Testis (tissue), 3 donors: ENCODE results near the gene KIRREL1. TPM values are rescaled to one million over a fixed set of nuclear protein-coding genes. Genes with fewer than 3 reads are reported as not detected.

ENCODE experiments used
- DNase-seq: peaks from one replicate; pipeline ENCODE4 v3.0.0-alpha.2; 2019
- H3K27ac ChIP-seq, 2 donors: fragments of 200-600 bp; sonication (generic); one replicate each; pipeline ENCODE4 v1.5.1; 2019
- H3K27me3 ChIP-seq: fragments of 200-600 bp; sonication (generic); one replicate; pipeline ENCODE4 v1.5.1; 2019
- H3K36me3 ChIP-seq: fragments of 200-600 bp; sonication (generic); one replicate; pipeline ENCODE4 v1.5.1; 2017; ENCODE audit warnings: low read depth; ENCODE audit errors: missing control alignments
- H3K4me1 ChIP-seq: fragments of 200-600 bp; sonication (generic); one replicate; pipeline ENCODE4 v1.5.1; 2019
- H3K4me3 ChIP-seq, 2 donors: fragments of 200-600 bp; sonication (generic); one replicate each; pipeline ENCODE4 v1.5.1; 2017 to 2019
- H3K9me3 ChIP-seq: fragments of 200-600 bp; sonication (generic); one replicate; pipeline ENCODE4 v1.5.1; 2017
- POLR2A ChIP-seq: fragments of 450-650 bp; IDR thresholded peaks from one replicate; pipeline ENCODE4 v1.6.1; 2017; ENCODE audit warnings: antibody characterized with exemption, mild to moderate bottlenecking, moderate library complexity
- WGBS, 2 donors: methylation state at CpG; one replicate each; pipeline ENCODE4 v1.1.5; 2018; 5-methylcytosine and 5-hydroxymethylcytosine counted together
- intact Hi-C: fragments of 100-400 bp; cut with DNase I; formaldehyde crosslinking; loops from one replicate; pipeline ENCODE4 v1.15.1; 2023; ENCODE audit warnings: low total_unique reads
- polyA plus RNA-seq: library from polyadenylated mRNA; stranded (reverse); fragments of 350-450 nt; fragmentation: Illumina TruSeq; extraction: RNeasy Lipid Tissue Mini Kit (QIAGEN cat#74804); gene quantifications from one replicate; pipeline ENCODE4 v1.2.3, GENCODE V29; 2014; ENCODE audit warnings: low read depth, low replicate concordance; ENCODE audit not compliant: insufficient read depth
- total RNA-seq, 2 donors: library from RNA; depleted of rRNA; stranded (reverse); fragments of >200 nt; gene quantifications; one replicate each; pipeline ENCODE4 v1.2.3, GENCODE V29; 2016
- TF ChIP-seq, protein P1 (sequence below), 3 experiments: fragments of 450-650 bp in 2 of 3; fragments of 200-600 bp in 1 of 3; sonication (generic) in 1 of 3; IDR thresholded peaks; one replicate each; pipeline ENCODE4 v1.5.1; 2016 to 2019; ENCODE audit warnings: antibody characterized with exemption in 3 of 3, mild to moderate bottlenecking in 2 of 3, moderate library complexity in 1 of 3

KIRREL1 gene
- total and polyA plus RNA-seq, 3 donors from 2014 or later: 15.5 to 31.9 (median 19.9) TPM

DNA sequence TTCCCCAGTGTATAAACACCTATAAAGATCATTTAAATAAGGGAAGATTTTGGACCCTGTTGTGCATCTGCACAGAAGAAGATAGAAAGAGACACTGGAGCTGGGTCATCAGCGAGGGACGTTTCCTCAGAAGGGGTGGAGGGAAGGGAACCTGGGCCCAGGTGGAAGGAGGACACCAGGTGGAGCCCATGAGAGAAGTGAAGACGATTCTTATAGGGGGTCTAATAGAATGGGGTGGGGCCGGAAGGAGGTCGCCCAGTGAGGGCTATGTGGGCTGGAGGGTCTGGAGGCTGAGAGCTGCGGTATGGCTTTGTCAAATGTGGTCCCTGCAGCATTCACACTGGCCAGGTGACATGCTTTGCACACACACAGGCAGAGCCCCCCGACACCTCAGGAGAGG, 13.7 kb downstream of the KIRREL1 start:
- Histone ChIP-seq H3K4me1 (peaks cover 83% of the 10 kb centered on the region), H3K27me3 (no peaks in the 10 kb centered on the region), H3K4me3 (no peak overlapping the region), H3K36me3 (no peaks in the 10 kb centered on the region), H3K9me3 (no peaks in the 10 kb centered on the region), H3K27ac (peak overlapping the region in 1 of 2 donors; percentile 87)
- TF ChIP-seq POLR2A: no peak
- TF ChIP-seq, protein P1, sequence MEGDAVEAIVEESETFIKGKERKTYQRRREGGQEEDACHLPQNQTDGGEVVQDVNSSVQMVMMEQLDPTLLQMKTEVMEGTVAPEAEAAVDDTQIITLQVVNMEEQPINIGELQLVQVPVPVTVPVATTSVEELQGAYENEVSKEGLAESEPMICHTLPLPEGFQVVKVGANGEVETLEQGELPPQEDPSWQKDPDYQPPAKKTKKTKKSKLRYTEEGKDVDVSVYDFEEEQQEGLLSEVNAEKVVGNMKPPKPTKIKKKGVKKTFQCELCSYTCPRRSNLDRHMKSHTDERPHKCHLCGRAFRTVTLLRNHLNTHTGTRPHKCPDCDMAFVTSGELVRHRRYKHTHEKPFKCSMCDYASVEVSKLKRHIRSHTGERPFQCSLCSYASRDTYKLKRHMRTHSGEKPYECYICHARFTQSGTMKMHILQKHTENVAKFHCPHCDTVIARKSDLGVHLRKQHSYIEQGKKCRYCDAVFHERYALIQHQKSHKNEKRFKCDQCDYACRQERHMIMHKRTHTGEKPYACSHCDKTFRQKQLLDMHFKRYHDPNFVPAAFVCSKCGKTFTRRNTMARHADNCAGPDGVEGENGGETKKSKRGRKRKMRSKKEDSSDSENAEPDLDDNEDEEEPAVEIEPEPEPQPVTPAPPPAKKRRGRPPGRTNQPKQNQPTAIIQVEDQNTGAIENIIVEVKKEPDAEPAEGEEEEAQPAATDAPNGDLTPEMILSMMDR (IDR thresholded peaks at IDR 0.05): no peak
- intact Hi-C loops: no loop called here
- DNase-seq: no peak
- WGBS, 2 donors: 72 to 76% methylated on average over 6 to 7 of the region's 7 CpGs

DNA sequence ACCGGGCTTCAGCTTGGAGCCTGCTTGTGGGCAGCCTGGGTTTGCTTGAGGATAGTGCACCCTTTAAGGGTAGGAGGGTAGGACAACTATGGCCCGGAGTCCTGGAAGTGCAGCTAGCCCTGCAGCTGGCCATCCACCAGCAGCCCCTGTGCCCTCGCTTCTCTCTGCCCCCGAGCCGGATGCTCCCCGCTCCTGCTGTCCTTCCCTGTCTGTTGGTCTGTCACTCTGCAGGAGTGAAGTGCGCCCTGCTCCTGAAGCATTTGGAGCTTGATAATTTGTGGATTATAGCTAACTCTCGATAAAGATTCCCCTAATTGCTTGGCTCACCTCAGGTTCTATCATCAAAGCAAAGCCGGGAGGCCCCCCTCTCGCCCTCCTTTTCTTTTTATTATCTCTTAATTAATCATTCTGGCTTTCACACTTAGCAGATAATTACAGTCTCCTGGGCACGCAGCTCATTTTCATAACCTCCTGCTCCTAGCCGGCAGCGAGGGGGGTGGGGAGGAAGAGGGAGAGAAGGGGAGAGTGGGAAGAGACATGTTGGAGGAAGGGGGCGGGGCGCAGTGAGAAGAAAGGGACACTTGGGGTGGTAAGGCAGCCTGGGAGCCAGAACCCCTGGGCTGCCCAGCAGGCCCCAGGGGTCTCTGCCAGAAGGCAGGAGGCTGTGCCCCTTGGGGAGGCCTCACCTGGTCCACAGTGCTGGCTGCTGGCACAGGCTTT, 14.4 kb downstream of the KIRREL1 start:
- H3K4me3 ChIP-seq: no peak overlapping the region
- no peaks in the 10 kb centered on the region for H3K27me3 ChIP-seq
- peaks cover 77% of the 10 kb centered on the region for H3K4me1 ChIP-seq
- TF ChIP-seq POLR2A: no peak
- TF ChIP-seq, protein P1 (IDR thresholded peaks at IDR 0.05): no peak
- DNase-seq: no peak
- WGBS, 2 donors: 31 to 46% methylated on average over 13 to 15 of the region's 15 CpGs
- H3K36me3 ChIP-seq: no peaks in the 10 kb centered on the region
- intact Hi-C loops: no loop called here
- H3K9me3 ChIP-seq: no peaks in the 10 kb centered on the region
- H3K27ac ChIP-seq: peak overlapping the region in 1 of 2 donors; percentile 87

DNA sequence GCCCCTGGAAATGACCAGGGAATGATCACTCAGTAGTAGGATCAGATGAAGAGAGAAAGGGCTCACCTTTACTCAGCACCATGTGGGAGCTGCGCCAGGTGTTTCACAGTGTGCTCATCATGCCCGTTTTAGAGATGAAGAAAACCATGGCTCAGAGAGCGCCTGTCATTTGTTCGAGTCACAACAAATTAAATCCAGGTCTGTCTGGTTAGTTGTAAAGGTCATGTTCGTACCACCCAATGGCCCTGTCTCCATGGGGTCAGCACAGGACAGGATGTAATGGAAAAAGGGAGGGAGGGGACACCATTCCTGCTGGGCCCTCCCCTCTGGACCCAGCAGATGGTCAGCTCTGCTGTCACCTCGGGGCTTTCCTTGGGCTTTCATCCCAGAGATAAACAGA, 15.2 kb downstream of the KIRREL1 start:
- TF ChIP-seq POLR2A: no peak
- TF ChIP-seq, protein P1 (IDR thresholded peaks at IDR 0.05): no peak
- WGBS, 2 donors: 58 to 80% methylated on average over 6 of the region's 6 CpGs
- H3K4me3 ChIP-seq: no peak overlapping the region
- peaks cover 69% of the 10 kb centered on the region for H3K4me1 ChIP-seq
- H3K27ac ChIP-seq: peak overlapping the region in 1 of 2 donors; percentile 87
- H3K27me3 ChIP-seq: no peaks in the 10 kb centered on the region
- intact Hi-C loops: no loop called here
- no peak for DNase-seq
- no peaks in the 10 kb centered on the region for H3K36me3 ChIP-seq
- no peaks in the 10 kb centered on the region for H3K9me3 ChIP-seq

DNA sequence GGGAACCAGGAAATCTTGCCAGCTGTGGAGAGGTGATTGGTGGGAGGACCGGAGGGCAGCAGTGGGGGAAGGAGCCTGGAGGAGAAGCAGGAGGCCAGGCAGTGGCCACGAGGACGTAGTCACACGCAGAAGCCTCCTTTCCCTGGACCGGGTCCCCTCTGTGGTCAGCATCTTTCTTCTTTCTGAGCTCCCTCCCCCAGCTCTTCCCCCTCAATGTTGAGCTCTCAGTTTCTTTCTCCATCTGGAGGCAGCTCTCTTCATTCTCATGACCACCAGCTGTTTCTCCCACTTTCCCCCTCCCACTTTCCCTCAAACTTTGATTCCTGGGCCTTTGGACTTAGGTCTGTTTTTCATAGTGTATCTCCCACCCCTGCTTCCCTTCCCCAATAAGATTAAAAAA, 18.3 kb downstream of the KIRREL1 start:
- Histone ChIP-seq H3K9me3 (no peaks in the 10 kb centered on the region), H3K27me3 (no peaks in the 10 kb centered on the region), H3K4me1 (peaks cover 56% of the 10 kb centered on the region), H3K4me3 (no peak overlapping the region), H3K27ac (peak overlapping the region; percentile 81 to 87), H3K36me3 (no peaks in the 10 kb centered on the region)
- TF ChIP-seq, protein P1 (IDR thresholded peaks at IDR 0.05): no peak
- no peak for TF ChIP-seq POLR2A
- WGBS, 2 donors: 35 to 67% methylated on average over 5 of the region's 5 CpGs
- DNase-seq: no peak
- intact Hi-C loops: no loop called here
